ENCODE measurements around the gene ANKRD13D.

DNA sequence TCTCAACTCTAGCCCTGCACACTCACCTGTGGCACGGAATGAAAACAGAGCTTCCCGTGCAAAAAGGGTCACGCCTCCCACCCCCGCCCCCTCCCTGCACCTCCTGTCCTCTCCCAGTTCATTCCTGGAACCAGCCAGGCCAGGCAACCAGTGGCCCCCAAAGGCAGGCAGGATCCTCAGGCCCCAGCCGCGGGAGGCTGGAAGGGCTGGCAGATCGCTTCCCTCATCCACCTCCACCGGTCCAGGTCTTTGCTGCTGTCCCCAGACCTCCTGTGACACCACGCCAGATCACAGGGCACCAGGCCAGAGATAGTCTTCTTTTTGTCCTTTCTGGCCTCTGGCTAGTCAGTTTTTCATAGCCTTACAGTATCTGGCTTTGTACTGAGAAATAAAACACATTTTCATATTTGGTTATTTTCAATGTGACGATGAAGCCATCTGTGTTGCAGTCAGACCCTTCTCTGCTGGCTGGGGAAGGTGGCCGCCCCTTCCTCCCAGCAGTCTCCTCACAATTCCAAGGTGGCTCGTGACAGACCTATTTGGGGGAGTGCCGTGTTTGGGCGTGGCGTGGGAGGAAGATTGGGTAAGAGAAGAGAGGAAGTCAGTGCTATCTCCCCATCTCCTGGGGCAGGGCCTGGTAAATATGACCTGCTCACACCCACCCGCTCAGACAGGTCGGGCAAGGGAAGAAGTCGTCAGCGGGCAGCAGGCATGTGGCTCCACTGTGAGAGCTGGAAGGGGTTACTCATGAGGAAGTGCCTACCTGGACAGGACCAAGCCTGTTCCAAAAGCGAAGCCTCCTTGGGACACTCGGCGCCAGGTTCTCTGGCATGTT is 23.3 kb downstream of the ANKRD13D start:
- TF ChIP-seq POLR2A (IDR thresholded peaks at IDR 0.05; ENCODE audit: low read depth, low read length) (no peak), POLR2AphosphoS5 (IDR thresholded peaks at IDR 0.05; ENCODE audit: low read depth, low read length) (no peak)

Measured in GM12891 (cell line).